ENCODE data around the gene PTGDS. TPM values are rescaled to one million over a fixed set of nuclear protein-coding genes. Genes with fewer than 3 reads are reported as not detected.

PTGDS gene
- total RNA-seq, 4 donors from 2014 or later: 10.4 to 77.9 (median 51.6) TPM

DNA sequence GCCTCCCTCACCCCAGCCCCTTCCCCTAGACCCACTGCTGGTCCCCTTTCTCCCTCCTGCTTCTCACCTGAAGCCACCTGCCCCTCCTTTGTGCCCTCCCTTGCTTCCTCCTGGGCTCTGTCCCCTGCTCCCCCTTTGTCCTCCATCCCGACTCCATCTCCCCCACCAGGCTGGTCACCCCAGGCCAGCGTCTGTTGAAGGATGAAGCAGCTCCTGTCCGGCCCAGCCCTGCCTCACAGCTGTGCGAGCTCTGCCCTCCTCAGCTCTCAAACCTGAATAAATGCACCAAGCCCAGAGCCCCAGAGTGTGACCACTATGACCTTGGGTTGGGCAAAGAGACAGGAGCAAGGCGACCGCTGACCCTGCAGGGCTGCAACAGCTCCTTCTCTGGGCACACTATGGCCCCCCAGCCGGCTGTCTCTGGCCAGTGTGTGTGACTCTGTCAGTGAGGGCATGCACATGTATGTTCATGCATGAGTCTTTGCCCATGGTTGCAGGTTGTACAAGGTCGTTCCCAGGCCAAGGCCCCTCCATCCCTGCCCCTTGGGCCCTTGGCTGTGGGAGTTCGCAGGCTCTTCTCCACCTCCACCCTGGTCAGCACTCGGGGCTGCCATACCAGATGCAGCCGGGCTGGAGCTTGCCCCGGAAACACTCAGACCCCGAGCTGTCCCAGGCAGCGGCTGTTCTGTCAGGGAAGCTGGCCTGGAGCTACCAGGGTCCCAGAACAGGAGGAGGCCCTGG lies 21.9 kb upstream of the PTGDS start:
- Histone ChIP-seq H3K36me3 (no peaks in the 10 kb centered on the region), H3K4me1 (peaks cover 5 to 9% (median 6%) of the 10 kb centered on the region in 4 donors), H3K27ac (replicated peaks in 1 of 4) (no peak overlapping the region), H3K4me3 (no peak overlapping the region), H3K9me3 (no peaks in the 10 kb centered on the region), H3K27me3 (peaks cover 0 to 15% (median 0%) of the 10 kb centered on the region in 4 donors)
- intact Hi-C loops (cut with DNase I): no loop called here
- 86% methylated on average over 13 of the region's 14 CpGs for WGBS
- TF ChIP-seq CTCF (IDR thresholded peaks at IDR 0.05): no peak
- no peak for TF ChIP-seq EP300 (IDR thresholded peaks at IDR 0.05)
- TF ChIP-seq POLR2AphosphoS5 (IDR thresholded peaks at IDR 0.05): no peak
- TF ChIP-seq POLR2A (IDR thresholded peaks at IDR 0.05; ENCODE audit: low read depth): no peak
- DNase-seq (ENCODE audit: extremely low spot score): no peak

DNA sequence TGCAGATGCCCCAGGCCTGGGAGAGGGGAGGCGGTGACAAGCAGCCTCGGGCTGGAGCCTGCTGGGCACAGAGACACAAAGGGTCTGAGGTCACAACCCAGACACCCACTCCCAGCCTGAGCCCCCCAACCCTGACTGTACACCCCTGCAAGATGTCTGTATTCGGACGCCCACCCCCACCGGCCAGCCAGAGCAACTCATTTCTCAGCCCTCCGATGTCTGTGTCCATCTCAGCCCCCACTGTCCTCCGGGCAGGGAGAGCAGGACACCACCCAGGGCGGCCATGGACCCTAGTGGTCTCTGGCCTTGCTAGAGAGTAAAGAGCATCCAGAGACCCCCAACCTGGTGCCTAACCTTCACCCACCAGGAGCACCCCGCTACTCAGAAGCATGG lies 21.4 kb upstream of the PTGDS start:
- H3K4me1 ChIP-seq: peaks cover 0 to 4% (median under 1%) of the 10 kb centered on the region in 4 donors
- no peaks in the 10 kb centered on the region for H3K36me3 ChIP-seq
- intact Hi-C loops (cut with DNase I): no loop called here
- TF ChIP-seq POLR2A (IDR thresholded peaks at IDR 0.05; ENCODE audit: low read depth): no peak
- no peak for TF ChIP-seq EP300 (IDR thresholded peaks at IDR 0.05)
- TF ChIP-seq CTCF (IDR thresholded peaks at IDR 0.05): no peak
- no peak for TF ChIP-seq POLR2AphosphoS5 (IDR thresholded peaks at IDR 0.05)
- no peak overlapping the region for H3K4me3 ChIP-seq
- H3K27ac ChIP-seq (replicated peaks in 1 of 4): no peak overlapping the region
- DNase-seq (ENCODE audit: extremely low spot score): no peak
- no peaks in the 10 kb centered on the region for H3K9me3 ChIP-seq
- 98% methylated on average over 9 of the region's 9 CpGs for whole genome bisulfite sequencing
- peaks cover 0 to 15% (median 0%) of the 10 kb centered on the region in 4 donors for H3K27me3 ChIP-seq

- Histone ChIP-seq H3K27ac (replicated peaks in 1 of 4) (no peak overlapping the region), H3K9me3 (no peaks in the 10 kb centered on the region), H3K4me3 (no peak overlapping the region), H3K36me3 (no peaks in the 10 kb centered on the region), H3K4me1 (peaks cover 0 to 6% (median 3%) of the 10 kb centered on the region in 4 donors), H3K27me3 (peaks cover 0 to 15% (median 0%) of the 10 kb centered on the region in 4 donors)
- no peak for DNase-seq (ENCODE audit: extremely low spot score)
- 95% methylated on average over 4 of the region's 4 CpGs for WGBS
- TF ChIP-seq EP300 (IDR thresholded peaks at IDR 0.05) (no peak), POLR2AphosphoS5 (IDR thresholded peaks at IDR 0.05) (no peak), POLR2A (IDR thresholded peaks at IDR 0.05; ENCODE audit: low read depth) (no peak), CTCF (IDR thresholded peaks at IDR 0.05) (no peak)
- intact Hi-C loops (cut with DNase I): no loop called here
Observed at GRCh38 chr9:136956604-136957003, 20.7 kb upstream of the PTGDS start.

- intact Hi-C loops (cut with DNase I): no loop called here
- Histone ChIP-seq H3K36me3 (no peaks in the 10 kb centered on the region), H3K27ac (replicated peaks in 1 of 4) (no peak overlapping the region), H3K4me1 (peaks cover 0 to 9% (median 4%) of the 10 kb centered on the region in 4 donors), H3K9me3 (no peaks in the 10 kb centered on the region), H3K4me3 (no peak overlapping the region), H3K27me3 (peaks cover 0 to 15% (median 0%) of the 10 kb centered on the region in 4 donors)
- no peak for DNase-seq (ENCODE audit: extremely low spot score)
- 91% methylated on average over 1 of the region's 1 CpG for WGBS
- TF ChIP-seq CTCF (IDR thresholded peaks at IDR 0.05) (no peak), POLR2A (IDR thresholded peaks at IDR 0.05; ENCODE audit: low read depth) (no peak), POLR2AphosphoS5 (IDR thresholded peaks at IDR 0.05) (no peak), EP300 (IDR thresholded peaks at IDR 0.05) (no peak)
Observed at GRCh38 chr9:136957461-136957860, 19.8 kb upstream of the PTGDS start.

Measured in esophagus muscularis mucosa (tissue), 4 donors.